PC-3 (cell line): ENCODE data around the gene RETREG3. TPM values are rescaled to one million over a fixed set of nuclear protein-coding genes. Genes with fewer than 3 reads are reported as not detected.
"Not testable (repeated sequence)": the region's sequence is repeated elsewhere in the genome, so short reads cannot be mapped to it uniquely, and the experiment has no call there.

Experiments
- ATAC-seq: fragments of 200-7000 bp; cut with Tn5 transposase; 2 replicates; pipeline ENCODE4 v1.9.1; 2020; ENCODE audit warnings: mild to moderate bottlenecking, moderate library complexity
- BruUV-seq: library from RNA; stranded (reverse); fragments of 400-500 nt; replicated peaks from 2 replicates; lab custom pipeline; 2021; lab: Mats Ljungman, UMichigan
- CTCF ChIA-PET: fragments of 300-600 bp; sonication (Branson Sonifier 250); formaldehyde crosslinking; loops from one replicate; lab custom pipeline; 2022; ENCODE audit warnings: antibody characterized with exemption; lab: Charles Lee
- POLR2A ChIA-PET: fragments of 300-600 bp; sonication (Branson Sonifier 250); formaldehyde crosslinking; loops from one replicate; lab custom pipeline; 2022; ENCODE audit warnings: antibody characterized with exemption; ENCODE audit not compliant: unreplicated experiment; lab: Charles Lee
- DNase-seq: peaks from one replicate; pipeline ENCODE4 v3.0.0-alpha.2; 2015
- H2AFZ ChIP-seq: fragments of 300-600 bp; sonication (generic); 2 replicates; pipeline ENCODE4 v1.6.0; 2016; ENCODE audit warnings: antibody characterized with exemption, low read length
- H3F3A ChIP-seq: fragments of 300-600 bp; sonication (generic); one replicate; pipeline ENCODE4 v1.6.0; 2017; ENCODE audit warnings: antibody characterized with exemption, low read length, control low read depth, mild to moderate bottlenecking; ENCODE audit not compliant: unreplicated experiment
- H3K27ac ChIP-seq: fragments of 300-600 bp; sonication (generic); 2 replicates; pipeline ENCODE4 v1.5.1; 2016; ENCODE audit warnings: mild to moderate bottlenecking, low read length
- H3K27me3 ChIP-seq: fragments of 300-600 bp; sonication (generic); 2 replicates; pipeline ENCODE4 v1.6.1; 2016; ENCODE audit warnings: low read length, mixed read lengths
- H3K36me3 ChIP-seq: fragments of 300-600 bp; sonication (generic); 2 replicates; pipeline ENCODE4 v1.6.1; 2016; ENCODE audit warnings: low read depth, mixed run types, low read length, mixed read lengths
- H3K4me1 ChIP-seq: fragments of 300-600 bp; sonication (generic); 2 replicates; pipeline ENCODE4 v1.5.1; 2016; ENCODE audit warnings: low read length; ENCODE audit not compliant: insufficient read depth
- H3K4me2 ChIP-seq: fragments of 300-600 bp; sonication (generic); 2 replicates; pipeline ENCODE4 v1.6.0; 2016; ENCODE audit warnings: low read length
- H3K4me3 ChIP-seq: fragments of 300-600 bp; sonication (generic); 2 replicates; pipeline ENCODE4 v1.5.1; 2016; ENCODE audit warnings: mild to moderate bottlenecking, low read length, mixed read lengths
- H3K79me2 ChIP-seq: fragments of 300-600 bp; sonication (generic); 2 replicates; pipeline ENCODE4 v1.6.1; 2017; ENCODE audit warnings: low read length, mixed read lengths
- H3K9ac ChIP-seq: fragments of 300-600 bp; sonication (generic); 2 replicates; pipeline ENCODE4 v1.6.0; 2016; ENCODE audit warnings: mild to moderate bottlenecking, low read length
- H3K9me2 ChIP-seq: fragments of 300-600 bp; sonication (generic); replicated peaks from 2 replicates; pipeline ENCODE4 v1.6.1; 2016; ENCODE audit warnings: mixed run types, low read length, mixed read lengths
- H3K9me3 ChIP-seq: fragments of 300-600 bp; sonication (generic); 2 replicates; pipeline ENCODE4 v1.6.1; 2016; ENCODE audit warnings: low read length, mixed read lengths
- H4K20me1 ChIP-seq: fragments of 300-600 bp; sonication (generic); 2 replicates; pipeline ENCODE4 v1.6.1; 2016; ENCODE audit warnings: low read length, mixed read lengths
- CTCF ChIP-seq: fragments of 300-600 bp; sonication (generic); conservative IDR thresholded peaks from 2 replicates; pipeline ENCODE4 v1.5.1; 2017; ENCODE audit warnings: antibody characterized with exemption, low read depth, mild to moderate bottlenecking, low read length
- EZH2 ChIP-seq: fragments of 300-600 bp; sonication (generic); IDR thresholded peaks from one replicate; pipeline ENCODE4 v1.6.1; 2017; ENCODE audit warnings: antibody characterized with exemption, mild to moderate bottlenecking, low read length; ENCODE audit not compliant: unreplicated experiment
- EZH2phosphoT487 ChIP-seq: fragments of 300-600 bp; sonication (generic); IDR thresholded peaks from 2 replicates; pipeline ENCODE4 v1.6.1; 2018; ENCODE audit warnings: mild to moderate bottlenecking, antibody characterized with exemption, low read length, borderline replicate concordance
- intact Hi-C: fragments of 100-400 bp; cut with micrococcal nuclease; formaldehyde crosslinking; loops from 2 replicates; pipeline ENCODE4 v1.9.0; 2023
- total RNA-seq: library from RNA; depleted of rRNA; stranded (reverse); fragments of >200 nt; gene quantifications from 2 replicates; pipeline ENCODE4 v1.2.3, GENCODE V29; 2014

The RETREG3 gene
- total RNA-seq, 1 experiment from 2014 or later: 19.3 TPM

DNA sequence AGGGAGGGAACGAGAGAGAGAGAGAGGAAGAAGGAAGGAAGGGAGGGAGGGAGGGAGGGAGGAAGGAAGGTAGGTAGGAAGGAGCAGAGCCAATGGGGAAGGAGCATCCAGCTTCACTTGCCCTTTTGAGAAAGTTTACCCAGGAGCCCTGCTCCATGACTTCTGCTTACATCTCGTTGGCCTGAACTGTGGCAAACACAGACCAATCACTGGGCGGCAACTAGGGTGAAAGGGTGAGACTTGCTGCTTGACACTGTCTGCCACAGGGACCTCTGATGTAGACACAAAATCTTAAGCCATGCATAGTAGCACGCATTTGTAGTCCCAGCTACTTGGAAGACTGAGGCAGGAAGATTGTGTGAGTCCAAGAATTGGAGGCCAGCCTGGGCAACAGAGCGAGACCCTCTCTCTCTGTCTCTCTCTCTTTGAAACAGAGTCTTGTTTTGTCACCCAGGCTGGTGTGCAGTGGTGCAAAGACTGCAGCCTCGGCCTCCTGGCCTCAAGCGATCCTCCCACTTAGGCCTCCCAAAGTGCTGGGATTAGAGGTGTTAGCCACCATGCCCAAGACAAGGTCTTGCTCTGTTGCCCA lies 30.4 kb upstream of the RETREG3 start:
- ChIA-PET CTCF (no interaction called here), POLR2A (no interaction called here)

GRCh38 chr17:42632949-42633444 lies 23.8 kb upstream of the RETREG3 start:
- TF ChIP-seq CTCF: no peak
- no peak for TF ChIP-seq EZH2
- TF ChIP-seq EZH2phosphoT487: no peak
- Histone ChIP-seq H3K79me2 (no peaks in the 10 kb centered on the region), H3F3A (no peaks in the 10 kb centered on the region), H3K9me2 (no peaks in the 10 kb centered on the region), H3K4me3 (no peak overlapping the region), H3K9ac (no peak overlapping the region), H3K36me3 (no peaks in the 10 kb centered on the region), H3K27me3 (no peaks in the 10 kb centered on the region), H3K4me1 (no peaks in the 10 kb centered on the region), H4K20me1 (no peaks in the 10 kb centered on the region), H3K27ac (no peak overlapping the region), H3K4me2 (no peak overlapping the region), H3K9me3 (no peaks in the 10 kb centered on the region), H2AFZ (no peak overlapping the region)
- CTCF ChIA-PET: no interaction called here
- no peak for DNase-seq
- intact Hi-C loops: no loop called here
- POLR2A ChIA-PET: no interaction called here
- no TSS peak for BruUV-seq
- no peak for ATAC-seq

More for the DNA sequence above, 30.4 kb upstream of the RETREG3 start:
- DNase-seq (no peak), ATAC-seq (no peak)
- Histone ChIP-seq H3K9ac (no peak overlapping the region), H3F3A (no peaks in the 10 kb centered on the region), H3K4me1 (no peaks in the 10 kb centered on the region), H3K27me3 (no peaks in the 10 kb centered on the region), H3K9me3 (no peaks in the 10 kb centered on the region), H3K9me2 (no peaks in the 10 kb centered on the region), H3K4me3 (no peak overlapping the region), H3K4me2 (no peak overlapping the region), H3K36me3 (no peaks in the 10 kb centered on the region), H3K79me2 (no peaks in the 10 kb centered on the region), H2AFZ (no peak overlapping the region), H4K20me1 (no peaks in the 10 kb centered on the region), H3K27ac (no peak overlapping the region)
- no TSS peak for BruUV-seq
- TF ChIP-seq CTCF: no peak
- no peak for TF ChIP-seq EZH2phosphoT487
- no peak for TF ChIP-seq EZH2
- intact Hi-C loops: no loop called here

GRCh38 chr17:42629411-42630009 lies 20.3 kb upstream of the RETREG3 start:
- H3K9ac ChIP-seq: no peak overlapping the region
- no peak overlapping the region for H3K27ac ChIP-seq
- H4K20me1 ChIP-seq: no peaks in the 10 kb centered on the region
- H2AFZ ChIP-seq: no peak overlapping the region
- no peaks in the 10 kb centered on the region for H3K36me3 ChIP-seq
- ATAC-seq: no peak
- DNase-seq: no peak
- no peaks in the 10 kb centered on the region for H3K27me3 ChIP-seq
- no peak for TF ChIP-seq CTCF
- no peak for TF ChIP-seq EZH2phosphoT487
- TF ChIP-seq EZH2: no peak
- H3K79me2 ChIP-seq: no peaks in the 10 kb centered on the region
- no peak overlapping the region for H3K4me2 ChIP-seq
- H3K9me3 ChIP-seq: no peaks in the 10 kb centered on the region
- no peaks in the 10 kb centered on the region for H3K9me2 ChIP-seq
- CTCF ChIA-PET: no interaction called here
- no peak overlapping the region for H3K4me3 ChIP-seq
- no TSS peak for BruUV-seq
- H3K4me1 ChIP-seq: peaks cover 2% of the 10 kb centered on the region; the same call in 1 of the 2 replicates
- intact Hi-C loops: no loop called here
- POLR2A ChIA-PET: no interaction called here
- no peaks in the 10 kb centered on the region for H3F3A ChIP-seq

DNA sequence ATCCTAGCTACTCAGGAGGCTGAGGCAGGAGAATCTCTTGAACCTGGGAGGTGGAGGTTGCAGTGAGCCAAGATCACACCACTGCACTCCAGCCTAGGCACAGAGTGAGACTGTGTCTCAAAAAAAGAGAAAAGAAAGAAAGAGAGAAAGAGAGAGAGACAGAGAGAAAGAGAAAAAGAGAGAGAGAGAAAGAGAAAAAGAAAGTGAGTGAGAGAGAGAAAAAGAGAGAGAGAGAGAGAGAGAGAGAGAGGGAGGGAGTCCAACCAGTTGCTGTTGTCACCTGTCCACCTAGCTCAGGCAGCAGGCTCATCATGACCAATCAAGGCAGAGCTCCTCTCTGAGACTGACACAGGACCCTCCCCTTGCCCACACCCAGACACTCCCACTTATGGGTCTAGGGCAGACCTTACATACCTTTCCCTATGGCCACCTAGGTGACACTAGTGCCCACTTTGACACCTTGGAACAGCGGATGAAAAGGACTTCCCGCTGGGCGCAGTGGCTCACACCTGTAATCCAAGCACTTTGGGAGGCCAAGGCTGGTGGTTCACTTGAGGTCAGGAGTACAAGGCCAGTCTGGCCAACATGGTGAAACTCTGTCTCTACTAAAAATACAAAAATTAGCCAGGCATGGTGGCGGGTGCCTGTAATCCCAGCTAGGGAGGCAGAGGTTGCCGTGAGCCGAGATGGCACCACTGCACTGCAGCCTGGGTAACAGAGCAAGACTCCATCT lies 18.0 kb upstream of the RETREG3 start:
- H3K79me2 ChIP-seq, H3K9me2 ChIP-seq, BruUV-seq, POLR2A ChIA-PET, ATAC-seq, H3K27ac ChIP-seq, intact Hi-C loops, H3K9me3 ChIP-seq, H4K20me1 ChIP-seq, H3F3A ChIP-seq, H3K4me2 ChIP-seq, H3K27me3 ChIP-seq, H3K4me3 ChIP-seq, DNase-seq, H3K36me3 ChIP-seq, H3K9ac ChIP-seq, H2AFZ ChIP-seq, CTCF ChIA-PET: not testable (repeated sequence)
- peaks cover 12% of the 10 kb centered on the region for H3K4me1 ChIP-seq
